ENCODE measurements around the gene PPP2R5B. TPM values are rescaled to one million over a fixed set of nuclear protein-coding genes. Genes with fewer than 3 reads are reported as not detected.
A peak's percentile ranks its signal among the peaks of the same experiment; 100 is the strongest.

Gene PPP2R5B
- total and polyA plus RNA-seq, 9 of the 15 experiments (the other 6 are each of a cell fraction or from before 2014, with no cell fraction given): 0.10 to 7.8 (median 3.3) TPM

- TF ChIP-seq ZNF609 (CRISPR knock-in tag; IDR thresholded peaks at IDR 0.05; ENCODE audit: borderline replicate concordance) (no peak), CCNT2 (IDR thresholded peaks at IDR 0.05; ENCODE audit: borderline replicate concordance, extremely low read depth, insufficient read length, low read depth, low read length) (no peak), KAT2B (IDR thresholded peaks at IDR 0.05; ENCODE audit: low read depth, low read length) (no peak), THRAP3 (IDR thresholded peaks at IDR 0.05; ENCODE audit: borderline replicate concordance) (no peak), ZFP91 (CRISPR knock-in tag; IDR thresholded peaks at IDR 0.05) (no peak), SREBF1 (IDR thresholded peaks at IDR 0.05; ENCODE audit: borderline replicate concordance, low read depth, low read length) (no peak), HBP1 (CRISPR knock-in tag; IDR thresholded peaks at IDR 0.05) (no peak), ZC3H4 (CRISPR knock-in tag; IDR thresholded peaks at IDR 0.05; ENCODE audit: borderline replicate concordance) (no peak), ASH1L (IDR thresholded peaks at IDR 0.05; ENCODE audit: borderline replicate concordance, low read depth, partially characterized antibody) (no peak), ZNF324 (CRISPR knock-in tag; IDR thresholded peaks at IDR 0.05) (no peak), NR2C1 (IDR thresholded peaks at IDR 0.05) (no peak), NR2C1 (tag; IDR thresholded peaks at IDR 0.05) (no peak), ZNF551 (CRISPR knock-in tag; IDR thresholded peaks at IDR 0.05) (no peak), EZH2 (IDR thresholded peaks at IDR 0.05; ENCODE audit: borderline replicate concordance, low read depth, low read length) (no peak), ZNF133 (CRISPR knock-in tag; IDR thresholded peaks at IDR 0.05) (no peak), CREB3L1 (IDR thresholded peaks at IDR 0.05; ENCODE audit: borderline replicate concordance, low read depth) (peak; percentile 72; the same call in 1 of the 2 replicates)
These were observed 47.1 kb downstream of the PPP2R5B start, which contains the start of gene MAJIN (continued) for GRCh38 chr11:64971421-64972233.
